A549 (cell line): ENCODE data around the gene CACNA1C.

Experiments
- EHMT2 ChIP-seq: fragments of 200-600 bp; sonication (generic); IDR thresholded peaks from 2 replicates; pipeline ENCODE4 v1.6.1; 2016; ENCODE audit warnings: antibody characterized with exemption, low read depth, mild to moderate bottlenecking, moderate library complexity
- EP300 ChIP-seq, 2 experiments: fragments of >200 bp; sonication (Bioruptor Twin); formaldehyde crosslinking; IDR thresholded peaks; 2 replicates in 1 of 2; 3 replicates in 1 of 2; pipeline ENCODE4 v1.6.1; 2016 to 2017
- POLR2A ChIP-seq: IDR thresholded peaks from 2 replicates; pipeline ENCODE4 v1.6.1; 2012; ENCODE audit warnings: mild to moderate bottlenecking, low read length
- SREBF2 ChIP-seq: fragments of 450-650 bp; IDR thresholded peaks from 2 replicates; pipeline ENCODE4 v1.6.1; 2014; ENCODE audit warnings: mild to moderate bottlenecking, moderate library complexity
- TF ChIP-seq, protein P1 (sequence below): fragments of >200 bp; sonication (Bioruptor Twin); formaldehyde crosslinking; IDR thresholded peaks from 3 replicates; pipeline ENCODE4 v1.5.1; 2016

DNA sequence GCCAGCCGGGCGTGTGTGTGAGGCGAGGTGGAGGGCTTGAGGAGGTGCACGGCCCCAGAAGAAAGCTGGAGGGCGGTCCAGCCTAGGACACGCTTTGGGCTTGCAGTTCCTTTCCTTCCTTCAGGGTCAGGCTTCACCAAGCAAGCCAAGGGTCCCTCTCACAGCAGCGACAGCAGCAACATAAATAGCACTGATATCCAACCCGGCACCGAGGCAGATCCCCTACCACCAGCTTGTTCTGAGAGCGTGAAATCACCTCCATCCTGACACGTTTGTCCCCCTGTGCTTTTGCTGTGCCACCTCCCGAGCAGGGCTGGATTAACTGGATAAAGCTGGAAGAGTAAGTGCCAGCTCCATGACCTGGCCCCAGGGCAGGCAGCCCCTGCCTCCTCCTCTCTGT, 251.4 kb downstream of the CACNA1C start:
- TF ChIP-seq POLR2A (no peak), EP300 (IDR thresholded peaks at IDR 0.05) (no peak), EHMT2 (no peak), SREBF2 (no peak)
- TF ChIP-seq, protein P1, sequence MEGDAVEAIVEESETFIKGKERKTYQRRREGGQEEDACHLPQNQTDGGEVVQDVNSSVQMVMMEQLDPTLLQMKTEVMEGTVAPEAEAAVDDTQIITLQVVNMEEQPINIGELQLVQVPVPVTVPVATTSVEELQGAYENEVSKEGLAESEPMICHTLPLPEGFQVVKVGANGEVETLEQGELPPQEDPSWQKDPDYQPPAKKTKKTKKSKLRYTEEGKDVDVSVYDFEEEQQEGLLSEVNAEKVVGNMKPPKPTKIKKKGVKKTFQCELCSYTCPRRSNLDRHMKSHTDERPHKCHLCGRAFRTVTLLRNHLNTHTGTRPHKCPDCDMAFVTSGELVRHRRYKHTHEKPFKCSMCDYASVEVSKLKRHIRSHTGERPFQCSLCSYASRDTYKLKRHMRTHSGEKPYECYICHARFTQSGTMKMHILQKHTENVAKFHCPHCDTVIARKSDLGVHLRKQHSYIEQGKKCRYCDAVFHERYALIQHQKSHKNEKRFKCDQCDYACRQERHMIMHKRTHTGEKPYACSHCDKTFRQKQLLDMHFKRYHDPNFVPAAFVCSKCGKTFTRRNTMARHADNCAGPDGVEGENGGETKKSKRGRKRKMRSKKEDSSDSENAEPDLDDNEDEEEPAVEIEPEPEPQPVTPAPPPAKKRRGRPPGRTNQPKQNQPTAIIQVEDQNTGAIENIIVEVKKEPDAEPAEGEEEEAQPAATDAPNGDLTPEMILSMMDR, result no peak
